RWPE2 (cell line): Measurements from ENCODE around the gene FBXO30.

Experiments used
- ATAC-seq: fragments of 200-7000 bp; cut with Tn5 transposase; 3 replicates; pipeline ENCODE4 v1.9.1; 2021; ENCODE audit warnings: low read depth
- DNase-seq: peaks from one replicate; pipeline ENCODE4 v3.0.0-alpha.2; 2020; ENCODE audit warnings: low spot score
- H3K27ac ChIP-seq: fragments of 450-650 bp; 2 replicates; pipeline ENCODE4 v1.5.1; 2017; ENCODE audit warnings: mild to moderate bottlenecking; ENCODE audit not compliant: poor library complexity, severe bottlenecking
- H3K27me3 ChIP-seq: fragments of 250-450 bp; sonication (Bioruptor Pico); 2 replicates; pipeline ENCODE4 v1.5.1; 2021; ENCODE audit warnings: mild to moderate bottlenecking, moderate library complexity; ENCODE audit not compliant: insufficient read depth, poor library complexity, severe bottlenecking
- H3K36me3 ChIP-seq: fragments of 250-450 bp; sonication (Bioruptor Pico); 2 replicates; pipeline ENCODE4 v1.5.1; 2020; ENCODE audit warnings: low read depth, mild to moderate bottlenecking, moderate library complexity
- H3K4me1 ChIP-seq: fragments of 250-450 bp; sonication (Bioruptor Pico); 2 replicates; pipeline ENCODE4 v1.5.1; 2021; ENCODE audit warnings: mild to moderate bottlenecking, moderate library complexity; ENCODE audit not compliant: insufficient read depth, poor library complexity, severe bottlenecking
- H3K4me3 ChIP-seq: fragments of 250-450 bp; sonication (Bioruptor Pico); 2 replicates; pipeline ENCODE4 v1.5.1; 2021; ENCODE audit warnings: mild to moderate bottlenecking, moderate library complexity; ENCODE audit not compliant: severe bottlenecking
- H3K9me3 ChIP-seq: fragments of 250-450 bp; sonication (Bioruptor Pico); 2 replicates; pipeline ENCODE4 v1.5.1; 2021; ENCODE audit warnings: mild to moderate bottlenecking, moderate library complexity; ENCODE audit not compliant: severe bottlenecking
- TF ChIP-seq, protein P1 (sequence below): fragments of 450-650 bp; IDR thresholded peaks from one replicate; pipeline ENCODE4 v1.5.1; 2017; ENCODE audit warnings: mild to moderate bottlenecking, moderate library complexity; ENCODE audit not compliant: poor library complexity, severe bottlenecking

FBXO30 gene

GRCh38 chr6:145822456-145822855 is 7.9 kb upstream of the FBXO30 start:
- H3K4me3 ChIP-seq: no peak overlapping the region
- no peaks in the 10 kb centered on the region for H3K9me3 ChIP-seq
- TF ChIP-seq, protein P1, sequence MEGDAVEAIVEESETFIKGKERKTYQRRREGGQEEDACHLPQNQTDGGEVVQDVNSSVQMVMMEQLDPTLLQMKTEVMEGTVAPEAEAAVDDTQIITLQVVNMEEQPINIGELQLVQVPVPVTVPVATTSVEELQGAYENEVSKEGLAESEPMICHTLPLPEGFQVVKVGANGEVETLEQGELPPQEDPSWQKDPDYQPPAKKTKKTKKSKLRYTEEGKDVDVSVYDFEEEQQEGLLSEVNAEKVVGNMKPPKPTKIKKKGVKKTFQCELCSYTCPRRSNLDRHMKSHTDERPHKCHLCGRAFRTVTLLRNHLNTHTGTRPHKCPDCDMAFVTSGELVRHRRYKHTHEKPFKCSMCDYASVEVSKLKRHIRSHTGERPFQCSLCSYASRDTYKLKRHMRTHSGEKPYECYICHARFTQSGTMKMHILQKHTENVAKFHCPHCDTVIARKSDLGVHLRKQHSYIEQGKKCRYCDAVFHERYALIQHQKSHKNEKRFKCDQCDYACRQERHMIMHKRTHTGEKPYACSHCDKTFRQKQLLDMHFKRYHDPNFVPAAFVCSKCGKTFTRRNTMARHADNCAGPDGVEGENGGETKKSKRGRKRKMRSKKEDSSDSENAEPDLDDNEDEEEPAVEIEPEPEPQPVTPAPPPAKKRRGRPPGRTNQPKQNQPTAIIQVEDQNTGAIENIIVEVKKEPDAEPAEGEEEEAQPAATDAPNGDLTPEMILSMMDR: no peak
- H3K4me1 ChIP-seq: peaks cover 4% of the 10 kb centered on the region
- no peak overlapping the region for H3K27ac ChIP-seq
- no peaks in the 10 kb centered on the region for H3K36me3 ChIP-seq
- no peak for DNase-seq
- ATAC-seq: peak; percentile 66
- no peaks in the 10 kb centered on the region for H3K27me3 ChIP-seq

DNA sequence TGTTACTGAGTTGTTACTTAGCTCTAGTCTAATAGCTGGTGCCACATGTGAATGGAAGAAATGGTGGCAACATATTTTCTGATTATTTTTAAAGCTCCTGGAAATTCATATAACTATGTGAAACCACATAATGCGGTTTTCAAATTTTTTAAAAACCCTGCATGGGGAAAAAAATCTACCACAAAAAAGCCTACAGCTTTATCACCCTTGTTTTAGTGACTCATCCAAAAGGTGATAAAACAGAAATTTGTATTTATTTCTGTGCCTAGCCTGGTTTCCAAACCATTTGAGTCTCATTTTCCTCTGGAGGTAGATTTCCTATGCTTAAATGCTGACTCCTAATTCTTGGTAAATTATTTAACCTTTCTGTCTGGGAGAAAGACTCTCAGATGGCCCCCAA is 5.4 kb upstream of the FBXO30 start:
- H3K27me3 ChIP-seq: no peaks in the 10 kb centered on the region
- no peak for DNase-seq
- no peaks in the 10 kb centered on the region for H3K36me3 ChIP-seq
- peaks cover 4% of the 10 kb centered on the region for H3K4me1 ChIP-seq
- TF ChIP-seq, protein P1: no peak
- ATAC-seq: no peak
- H3K27ac ChIP-seq: no peak overlapping the region
- H3K4me3 ChIP-seq: no peak overlapping the region
- no peaks in the 10 kb centered on the region for H3K9me3 ChIP-seq

DNA sequence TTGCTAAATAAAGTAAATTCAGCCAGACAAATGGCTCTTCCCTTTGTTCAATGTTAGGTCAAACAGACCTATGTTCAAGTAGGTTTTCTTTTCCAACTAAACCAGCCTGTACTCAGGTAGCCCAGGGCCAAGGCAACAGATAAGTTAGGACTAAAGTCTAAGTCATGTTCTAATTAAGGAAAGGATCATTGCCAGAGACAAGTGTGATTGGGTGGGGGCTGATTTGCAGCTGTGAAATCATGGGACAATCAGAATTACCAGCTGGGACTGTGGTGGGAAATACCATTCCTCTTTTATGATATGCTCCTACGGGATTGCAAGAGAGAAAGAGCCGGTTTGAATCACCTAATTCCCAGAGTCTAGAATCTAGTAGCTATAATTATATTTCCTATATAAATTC is 4.2 kb upstream of the FBXO30 start:
- no peak for DNase-seq
- no peak for ATAC-seq
- Histone ChIP-seq H3K4me3 (no peak overlapping the region), H3K27me3 (no peaks in the 10 kb centered on the region), H3K27ac (no peak overlapping the region), H3K4me1 (peaks cover 4% of the 10 kb centered on the region), H3K36me3 (no peaks in the 10 kb centered on the region), H3K9me3 (no peaks in the 10 kb centered on the region)
- TF ChIP-seq, protein P1: no peak

- Histone ChIP-seq H3K27ac (no peak overlapping the region), H3K4me3 (no peak overlapping the region), H3K4me1 (peaks cover 10% of the 10 kb centered on the region), H3K9me3 (no peaks in the 10 kb centered on the region), H3K36me3 (no peaks in the 10 kb centered on the region), H3K27me3 (no peaks in the 10 kb centered on the region)
- TF ChIP-seq, protein P1: no peak
- no peak for DNase-seq
- no peak for ATAC-seq
These were observed 1.8 kb upstream of the FBXO30 start for GRCh38 chr6:145816392-145816791.

GRCh38 chr6:145815309-145816274 is 997 bp upstream of the FBXO30 start:
- H3K27me3 ChIP-seq: no peaks in the 10 kb centered on the region

More at GRCh38 chr6:145815309-145816274, 997 bp upstream of the FBXO30 start:
- ATAC-seq: peak; percentile 30
- H3K27ac ChIP-seq: peak overlapping the region; percentile 75
- TF ChIP-seq, protein P1: no peak
- no peaks in the 10 kb centered on the region for H3K9me3 ChIP-seq
- H3K36me3 ChIP-seq: no peaks in the 10 kb centered on the region; the same call in 1 of the 2 replicates
- H3K4me1 ChIP-seq: peaks cover 15% of the 10 kb centered on the region
- DNase-seq: no peak
- peak overlapping the region; percentile 73 for H3K4me3 ChIP-seq
